HEK293 (cell line): ENCODE measurements around the gene STK32C.

Experiments
- HOXD13 ChIP-seq: sonication (generic); formaldehyde crosslinking; IDR thresholded peaks from 2 replicates; pipeline ENCODE4 v1.8.0; 2022; ENCODE audit warnings: missing genetic modification reagents, borderline replicate concordance
- MEIS1 ChIP-seq: sonication (generic); formaldehyde crosslinking; IDR thresholded peaks from 2 replicates; pipeline ENCODE4 v1.8.1; 2022; ENCODE audit warnings: missing genetic modification reagents, mild to moderate bottlenecking, borderline replicate concordance
- MZF1 ChIP-seq: fragments of 450-650 bp; formaldehyde crosslinking; IDR thresholded peaks from 2 replicates; pipeline ENCODE4 v1.5.1; 2017; ENCODE audit warnings: missing biosample characterization, missing genetic modification characterization, borderline replicate concordance
- PRDM10 ChIP-seq: fragments of 450-650 bp; formaldehyde crosslinking; IDR thresholded peaks from 2 replicates; pipeline ENCODE4 v1.5.1; 2016; ENCODE audit warnings: missing biosample characterization, missing genetic modification characterization
- ZBTB7A ChIP-seq: fragments of 450-650 bp; formaldehyde crosslinking; IDR thresholded peaks from 2 replicates; pipeline ENCODE4 v1.5.1; 2016; ENCODE audit warnings: low read depth, missing biosample characterization, missing genetic modification characterization
- ZBTB8A ChIP-seq: fragments of 450-650 bp; formaldehyde crosslinking; IDR thresholded peaks from 2 replicates; pipeline ENCODE4 v1.5.1; 2016; ENCODE audit warnings: missing biosample characterization, missing genetic modification characterization
- ZNF121 ChIP-seq: fragments of 450-650 bp; formaldehyde crosslinking; IDR thresholded peaks from 2 replicates; pipeline ENCODE4 v1.5.1; 2016; ENCODE audit warnings: missing biosample characterization, missing genetic modification characterization
- ZNF398 ChIP-seq: fragments of 450-650 bp; formaldehyde crosslinking; IDR thresholded peaks from 2 replicates; pipeline ENCODE4 v1.5.1; 2017; ENCODE audit warnings: missing biosample characterization, missing genetic modification characterization
- ZNF501 ChIP-seq: fragments of 450-650 bp; formaldehyde crosslinking; IDR thresholded peaks from 2 replicates; pipeline ENCODE4 v1.5.1; 2016; ENCODE audit warnings: missing biosample characterization, missing genetic modification characterization
- ZNF513 ChIP-seq: fragments of 450-650 bp; IDR thresholded peaks from 2 replicates; pipeline ENCODE4 v1.5.1; 2018; ENCODE audit warnings: missing biosample characterization, missing genetic modification characterization
- ZNF830 ChIP-seq: fragments of 450-650 bp; IDR thresholded peaks from 2 replicates; pipeline ENCODE4 v1.5.0; 2018; ENCODE audit warnings: missing biosample characterization, missing genetic modification characterization, low read depth, mild to moderate bottlenecking, moderate library complexity
- TF ChIP-seq, protein P1 (sequence below): fragments of 450-650 bp; formaldehyde crosslinking; IDR thresholded peaks from 2 replicates; pipeline ENCODE4 v1.5.1; 2016; ENCODE audit warnings: missing biosample characterization, missing genetic modification characterization
- TF ChIP-seq, protein P2 (sequence below): fragments of 450-650 bp; formaldehyde crosslinking; IDR thresholded peaks from 2 replicates; pipeline ENCODE4 v1.5.1; 2016; ENCODE audit warnings: missing biosample characterization, missing genetic modification characterization
- TF ChIP-seq, protein P3 (sequence below): fragments of 450-650 bp; formaldehyde crosslinking; optimal IDR thresholded peaks from 2 replicates; pipeline ENCODE3; 2016; ENCODE audit warnings: missing biosample characterization, mild to moderate bottlenecking, missing genetic modification characterization

DNA sequence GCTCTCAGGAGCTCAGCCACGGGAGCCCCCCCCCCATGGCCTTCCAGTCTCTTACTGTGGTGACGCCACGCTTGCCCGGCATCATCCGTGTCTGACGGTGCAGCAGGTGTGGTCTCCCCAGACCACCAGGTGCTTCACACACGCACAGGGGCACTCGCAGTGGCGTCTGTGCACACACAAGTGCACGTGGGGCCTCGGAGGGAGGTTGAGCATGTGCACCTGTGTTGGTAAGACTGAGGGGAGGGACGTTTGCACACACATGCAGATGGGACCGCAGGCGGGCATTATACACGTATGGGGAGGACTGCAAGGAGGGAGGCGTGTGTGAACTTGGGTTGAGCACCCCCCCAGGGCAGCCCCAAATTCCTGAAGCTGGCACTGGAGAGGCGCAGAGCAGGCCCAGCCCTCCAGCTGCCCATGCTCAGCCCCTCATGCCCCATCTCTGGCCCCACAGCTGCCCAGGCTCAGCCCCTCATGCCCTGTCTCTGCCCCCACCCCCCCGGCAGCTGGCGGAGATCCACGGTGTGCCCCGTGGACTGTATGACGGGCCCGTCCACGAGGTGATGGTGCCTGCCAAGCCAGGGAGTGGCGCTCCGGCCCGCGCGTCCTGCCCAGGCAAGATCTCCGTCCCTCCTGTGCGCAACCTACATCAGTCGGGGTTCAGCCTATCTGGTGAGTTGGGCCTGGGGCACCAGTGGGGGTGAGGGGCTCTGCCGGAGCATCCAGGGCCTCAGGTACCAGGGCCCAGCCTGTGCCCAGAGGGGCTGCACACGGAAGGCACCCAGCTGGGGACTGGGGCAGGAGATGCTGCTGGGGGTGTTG, 104.3 kb downstream of the STK32C start:
- TF ChIP-seq, protein P1, sequence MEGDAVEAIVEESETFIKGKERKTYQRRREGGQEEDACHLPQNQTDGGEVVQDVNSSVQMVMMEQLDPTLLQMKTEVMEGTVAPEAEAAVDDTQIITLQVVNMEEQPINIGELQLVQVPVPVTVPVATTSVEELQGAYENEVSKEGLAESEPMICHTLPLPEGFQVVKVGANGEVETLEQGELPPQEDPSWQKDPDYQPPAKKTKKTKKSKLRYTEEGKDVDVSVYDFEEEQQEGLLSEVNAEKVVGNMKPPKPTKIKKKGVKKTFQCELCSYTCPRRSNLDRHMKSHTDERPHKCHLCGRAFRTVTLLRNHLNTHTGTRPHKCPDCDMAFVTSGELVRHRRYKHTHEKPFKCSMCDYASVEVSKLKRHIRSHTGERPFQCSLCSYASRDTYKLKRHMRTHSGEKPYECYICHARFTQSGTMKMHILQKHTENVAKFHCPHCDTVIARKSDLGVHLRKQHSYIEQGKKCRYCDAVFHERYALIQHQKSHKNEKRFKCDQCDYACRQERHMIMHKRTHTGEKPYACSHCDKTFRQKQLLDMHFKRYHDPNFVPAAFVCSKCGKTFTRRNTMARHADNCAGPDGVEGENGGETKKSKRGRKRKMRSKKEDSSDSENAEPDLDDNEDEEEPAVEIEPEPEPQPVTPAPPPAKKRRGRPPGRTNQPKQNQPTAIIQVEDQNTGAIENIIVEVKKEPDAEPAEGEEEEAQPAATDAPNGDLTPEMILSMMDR (tag by site-specific recombination), result no peak
- no peak for TF ChIP-seq MEIS1 (CRISPR knock-in tag)
- TF ChIP-seq ZNF513 (tag by site-specific recombination), result no peak
- TF ChIP-seq ZNF501 (tag by site-specific recombination), result no peak
- no peak for TF ChIP-seq HOXD13 (CRISPR knock-in tag)
- TF ChIP-seq, protein P2, sequence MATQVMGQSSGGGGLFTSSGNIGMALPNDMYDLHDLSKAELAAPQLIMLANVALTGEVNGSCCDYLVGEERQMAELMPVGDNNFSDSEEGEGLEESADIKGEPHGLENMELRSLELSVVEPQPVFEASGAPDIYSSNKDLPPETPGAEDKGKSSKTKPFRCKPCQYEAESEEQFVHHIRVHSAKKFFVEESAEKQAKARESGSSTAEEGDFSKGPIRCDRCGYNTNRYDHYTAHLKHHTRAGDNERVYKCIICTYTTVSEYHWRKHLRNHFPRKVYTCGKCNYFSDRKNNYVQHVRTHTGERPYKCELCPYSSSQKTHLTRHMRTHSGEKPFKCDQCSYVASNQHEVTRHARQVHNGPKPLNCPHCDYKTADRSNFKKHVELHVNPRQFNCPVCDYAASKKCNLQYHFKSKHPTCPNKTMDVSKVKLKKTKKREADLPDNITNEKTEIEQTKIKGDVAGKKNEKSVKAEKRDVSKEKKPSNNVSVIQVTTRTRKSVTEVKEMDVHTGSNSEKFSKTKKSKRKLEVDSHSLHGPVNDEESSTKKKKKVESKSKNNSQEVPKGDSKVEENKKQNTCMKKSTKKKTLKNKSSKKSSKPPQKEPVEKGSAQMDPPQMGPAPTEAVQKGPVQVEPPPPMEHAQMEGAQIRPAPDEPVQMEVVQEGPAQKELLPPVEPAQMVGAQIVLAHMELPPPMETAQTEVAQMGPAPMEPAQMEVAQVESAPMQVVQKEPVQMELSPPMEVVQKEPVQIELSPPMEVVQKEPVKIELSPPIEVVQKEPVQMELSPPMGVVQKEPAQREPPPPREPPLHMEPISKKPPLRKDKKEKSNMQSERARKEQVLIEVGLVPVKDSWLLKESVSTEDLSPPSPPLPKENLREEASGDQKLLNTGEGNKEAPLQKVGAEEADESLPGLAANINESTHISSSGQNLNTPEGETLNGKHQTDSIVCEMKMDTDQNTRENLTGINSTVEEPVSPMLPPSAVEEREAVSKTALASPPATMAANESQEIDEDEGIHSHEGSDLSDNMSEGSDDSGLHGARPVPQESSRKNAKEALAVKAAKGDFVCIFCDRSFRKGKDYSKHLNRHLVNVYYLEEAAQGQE (tag by site-specific recombination), result no peak
- TF ChIP-seq ZBTB8A (tag by site-specific recombination), result no peak
- TF ChIP-seq PRDM10, result no peak
- no peak for TF ChIP-seq ZBTB7A
- TF ChIP-seq, protein P3, sequence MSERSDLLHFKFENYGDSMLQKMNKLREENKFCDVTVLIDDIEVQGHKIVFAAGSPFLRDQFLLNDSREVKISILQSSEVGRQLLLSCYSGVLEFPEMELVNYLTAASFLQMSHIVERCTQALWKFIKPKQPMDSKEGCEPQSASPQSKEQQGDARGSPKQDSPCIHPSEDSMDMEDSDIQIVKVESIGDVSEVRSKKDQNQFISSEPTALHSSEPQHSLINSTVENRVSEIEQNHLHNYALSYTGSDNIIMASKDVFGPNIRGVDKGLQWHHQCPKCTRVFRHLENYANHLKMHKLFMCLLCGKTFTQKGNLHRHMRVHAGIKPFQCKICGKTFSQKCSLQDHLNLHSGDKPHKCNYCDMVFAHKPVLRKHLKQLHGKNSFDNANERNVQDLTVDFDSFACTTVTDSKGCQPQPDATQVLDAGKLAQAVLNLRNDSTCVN, result no peak
- no peak for TF ChIP-seq MZF1
- TF ChIP-seq ZNF830 (tag by site-specific recombination), result no peak
- no peak for TF ChIP-seq ZNF121 (tag by site-specific recombination)
- no peak for TF ChIP-seq ZNF398 (tag by site-specific recombination)
